Measurements from ENCODE around the gene MAP3K5. TPM values are rescaled to one million over a fixed set of nuclear protein-coding genes. Genes with fewer than 3 reads are reported as not detected.

MAP3K5 gene
- total and polyA plus RNA-seq, 9 of the 15 experiments (the other 6 are each of a cell fraction or from before 2014, with no cell fraction given), result 2.2 to 13.0 (median 9.9) TPM

DNA sequence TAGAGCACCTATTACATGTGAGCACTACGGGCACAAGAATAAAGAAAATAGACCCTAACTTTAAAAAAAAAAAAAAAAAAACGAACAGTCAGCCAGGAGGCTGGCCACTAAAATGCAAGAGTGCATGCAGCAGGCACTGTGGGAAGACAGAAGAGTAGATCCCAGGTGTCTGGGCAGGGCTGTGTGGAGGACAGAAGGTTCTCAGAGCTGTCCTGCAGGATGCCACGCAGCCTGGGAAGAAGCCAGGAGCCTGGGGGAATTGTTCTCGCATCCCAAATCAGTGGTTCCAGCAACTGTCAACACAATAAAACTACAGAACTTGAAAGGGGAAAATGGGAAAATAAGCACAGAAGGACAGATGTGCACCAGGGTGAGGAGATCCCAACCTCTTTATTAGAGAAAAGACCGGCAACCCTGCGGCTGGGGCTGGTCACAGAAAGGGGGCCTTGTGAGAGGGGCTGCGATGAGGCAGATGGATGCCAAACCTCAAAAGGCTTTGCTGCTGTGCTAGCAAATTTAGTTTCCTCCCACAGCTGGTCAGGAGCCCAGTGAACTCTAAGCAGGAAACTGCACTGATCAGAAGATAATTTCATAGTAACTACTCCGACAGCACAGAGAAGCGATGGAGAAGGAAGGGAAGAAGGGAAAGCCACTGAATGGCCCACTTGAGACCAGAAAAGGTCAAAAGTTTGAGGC, 30.9 kb downstream of the MAP3K5 start (continued):
- TF ChIP-seq, protein P1, sequence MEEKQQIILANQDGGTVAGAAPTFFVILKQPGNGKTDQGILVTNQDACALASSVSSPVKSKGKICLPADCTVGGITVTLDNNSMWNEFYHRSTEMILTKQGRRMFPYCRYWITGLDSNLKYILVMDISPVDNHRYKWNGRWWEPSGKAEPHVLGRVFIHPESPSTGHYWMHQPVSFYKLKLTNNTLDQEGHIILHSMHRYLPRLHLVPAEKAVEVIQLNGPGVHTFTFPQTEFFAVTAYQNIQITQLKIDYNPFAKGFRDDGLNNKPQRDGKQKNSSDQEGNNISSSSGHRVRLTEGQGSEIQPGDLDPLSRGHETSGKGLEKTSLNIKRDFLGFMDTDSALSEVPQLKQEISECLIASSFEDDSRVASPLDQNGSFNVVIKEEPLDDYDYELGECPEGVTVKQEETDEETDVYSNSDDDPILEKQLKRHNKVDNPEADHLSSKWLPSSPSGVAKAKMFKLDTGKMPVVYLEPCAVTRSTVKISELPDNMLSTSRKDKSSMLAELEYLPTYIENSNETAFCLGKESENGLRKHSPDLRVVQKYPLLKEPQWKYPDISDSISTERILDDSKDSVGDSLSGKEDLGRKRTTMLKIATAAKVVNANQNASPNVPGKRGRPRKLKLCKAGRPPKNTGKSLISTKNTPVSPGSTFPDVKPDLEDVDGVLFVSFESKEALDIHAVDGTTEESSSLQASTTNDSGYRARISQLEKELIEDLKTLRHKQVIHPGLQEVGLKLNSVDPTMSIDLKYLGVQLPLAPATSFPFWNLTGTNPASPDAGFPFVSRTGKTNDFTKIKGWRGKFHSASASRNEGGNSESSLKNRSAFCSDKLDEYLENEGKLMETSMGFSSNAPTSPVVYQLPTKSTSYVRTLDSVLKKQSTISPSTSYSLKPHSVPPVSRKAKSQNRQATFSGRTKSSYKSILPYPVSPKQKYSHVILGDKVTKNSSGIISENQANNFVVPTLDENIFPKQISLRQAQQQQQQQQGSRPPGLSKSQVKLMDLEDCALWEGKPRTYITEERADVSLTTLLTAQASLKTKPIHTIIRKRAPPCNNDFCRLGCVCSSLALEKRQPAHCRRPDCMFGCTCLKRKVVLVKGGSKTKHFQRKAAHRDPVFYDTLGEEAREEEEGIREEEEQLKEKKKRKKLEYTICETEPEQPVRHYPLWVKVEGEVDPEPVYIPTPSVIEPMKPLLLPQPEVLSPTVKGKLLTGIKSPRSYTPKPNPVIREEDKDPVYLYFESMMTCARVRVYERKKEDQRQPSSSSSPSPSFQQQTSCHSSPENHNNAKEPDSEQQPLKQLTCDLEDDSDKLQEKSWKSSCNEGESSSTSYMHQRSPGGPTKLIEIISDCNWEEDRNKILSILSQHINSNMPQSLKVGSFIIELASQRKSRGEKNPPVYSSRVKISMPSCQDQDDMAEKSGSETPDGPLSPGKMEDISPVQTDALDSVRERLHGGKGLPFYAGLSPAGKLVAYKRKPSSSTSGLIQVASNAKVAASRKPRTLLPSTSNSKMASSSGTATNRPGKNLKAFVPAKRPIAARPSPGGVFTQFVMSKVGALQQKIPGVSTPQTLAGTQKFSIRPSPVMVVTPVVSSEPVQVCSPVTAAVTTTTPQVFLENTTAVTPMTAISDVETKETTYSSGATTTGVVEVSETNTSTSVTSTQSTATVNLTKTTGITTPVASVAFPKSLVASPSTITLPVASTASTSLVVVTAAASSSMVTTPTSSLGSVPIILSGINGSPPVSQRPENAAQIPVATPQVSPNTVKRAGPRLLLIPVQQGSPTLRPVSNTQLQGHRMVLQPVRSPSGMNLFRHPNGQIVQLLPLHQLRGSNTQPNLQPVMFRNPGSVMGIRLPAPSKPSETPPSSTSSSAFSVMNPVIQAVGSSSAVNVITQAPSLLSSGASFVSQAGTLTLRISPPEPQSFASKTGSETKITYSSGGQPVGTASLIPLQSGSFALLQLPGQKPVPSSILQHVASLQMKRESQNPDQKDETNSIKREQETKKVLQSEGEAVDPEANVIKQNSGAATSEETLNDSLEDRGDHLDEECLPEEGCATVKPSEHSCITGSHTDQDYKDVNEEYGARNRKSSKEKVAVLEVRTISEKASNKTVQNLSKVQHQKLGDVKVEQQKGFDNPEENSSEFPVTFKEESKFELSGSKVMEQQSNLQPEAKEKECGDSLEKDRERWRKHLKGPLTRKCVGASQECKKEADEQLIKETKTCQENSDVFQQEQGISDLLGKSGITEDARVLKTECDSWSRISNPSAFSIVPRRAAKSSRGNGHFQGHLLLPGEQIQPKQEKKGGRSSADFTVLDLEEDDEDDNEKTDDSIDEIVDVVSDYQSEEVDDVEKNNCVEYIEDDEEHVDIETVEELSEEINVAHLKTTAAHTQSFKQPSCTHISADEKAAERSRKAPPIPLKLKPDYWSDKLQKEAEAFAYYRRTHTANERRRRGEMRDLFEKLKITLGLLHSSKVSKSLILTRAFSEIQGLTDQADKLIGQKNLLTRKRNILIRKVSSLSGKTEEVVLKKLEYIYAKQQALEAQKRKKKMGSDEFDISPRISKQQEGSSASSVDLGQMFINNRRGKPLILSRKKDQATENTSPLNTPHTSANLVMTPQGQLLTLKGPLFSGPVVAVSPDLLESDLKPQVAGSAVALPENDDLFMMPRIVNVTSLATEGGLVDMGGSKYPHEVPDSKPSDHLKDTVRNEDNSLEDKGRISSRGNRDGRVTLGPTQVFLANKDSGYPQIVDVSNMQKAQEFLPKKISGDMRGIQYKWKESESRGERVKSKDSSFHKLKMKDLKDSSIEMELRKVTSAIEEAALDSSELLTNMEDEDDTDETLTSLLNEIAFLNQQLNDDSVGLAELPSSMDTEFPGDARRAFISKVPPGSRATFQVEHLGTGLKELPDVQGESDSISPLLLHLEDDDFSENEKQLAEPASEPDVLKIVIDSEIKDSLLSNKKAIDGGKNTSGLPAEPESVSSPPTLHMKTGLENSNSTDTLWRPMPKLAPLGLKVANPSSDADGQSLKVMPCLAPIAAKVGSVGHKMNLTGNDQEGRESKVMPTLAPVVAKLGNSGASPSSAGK (IDR thresholded peaks at IDR 0.05), result no peak
- TF ChIP-seq ZBTB8A (IDR thresholded peaks at IDR 0.05; ENCODE audit: partially characterized antibody) (no peak), RAD21 (CRISPR knock-in tag; conservative IDR thresholded peaks at IDR 0.05 in 1 of 2, IDR thresholded peaks at IDR 0.05 in 1 of 2) (peak in 1 of 2 experiments; percentile 28; a peak in 1 of 4 replicates), HLTF (IDR thresholded peaks at IDR 0.05) (no peak), ZNF507 (tag; conservative IDR thresholded peaks at IDR 0.05) (no peak), ZFP36 (IDR thresholded peaks at IDR 0.05; ENCODE audit: low read depth, low read length, partially characterized antibody) (peak; percentile 67), HCFC1 (IDR thresholded peaks at IDR 0.05; ENCODE audit: low read depth, low read length) (no peak), NFE2L1 (tag; IDR thresholded peaks at IDR 0.05; ENCODE audit: borderline replicate concordance, low read depth) (no peak)
- TF ChIP-seq, protein P2, sequence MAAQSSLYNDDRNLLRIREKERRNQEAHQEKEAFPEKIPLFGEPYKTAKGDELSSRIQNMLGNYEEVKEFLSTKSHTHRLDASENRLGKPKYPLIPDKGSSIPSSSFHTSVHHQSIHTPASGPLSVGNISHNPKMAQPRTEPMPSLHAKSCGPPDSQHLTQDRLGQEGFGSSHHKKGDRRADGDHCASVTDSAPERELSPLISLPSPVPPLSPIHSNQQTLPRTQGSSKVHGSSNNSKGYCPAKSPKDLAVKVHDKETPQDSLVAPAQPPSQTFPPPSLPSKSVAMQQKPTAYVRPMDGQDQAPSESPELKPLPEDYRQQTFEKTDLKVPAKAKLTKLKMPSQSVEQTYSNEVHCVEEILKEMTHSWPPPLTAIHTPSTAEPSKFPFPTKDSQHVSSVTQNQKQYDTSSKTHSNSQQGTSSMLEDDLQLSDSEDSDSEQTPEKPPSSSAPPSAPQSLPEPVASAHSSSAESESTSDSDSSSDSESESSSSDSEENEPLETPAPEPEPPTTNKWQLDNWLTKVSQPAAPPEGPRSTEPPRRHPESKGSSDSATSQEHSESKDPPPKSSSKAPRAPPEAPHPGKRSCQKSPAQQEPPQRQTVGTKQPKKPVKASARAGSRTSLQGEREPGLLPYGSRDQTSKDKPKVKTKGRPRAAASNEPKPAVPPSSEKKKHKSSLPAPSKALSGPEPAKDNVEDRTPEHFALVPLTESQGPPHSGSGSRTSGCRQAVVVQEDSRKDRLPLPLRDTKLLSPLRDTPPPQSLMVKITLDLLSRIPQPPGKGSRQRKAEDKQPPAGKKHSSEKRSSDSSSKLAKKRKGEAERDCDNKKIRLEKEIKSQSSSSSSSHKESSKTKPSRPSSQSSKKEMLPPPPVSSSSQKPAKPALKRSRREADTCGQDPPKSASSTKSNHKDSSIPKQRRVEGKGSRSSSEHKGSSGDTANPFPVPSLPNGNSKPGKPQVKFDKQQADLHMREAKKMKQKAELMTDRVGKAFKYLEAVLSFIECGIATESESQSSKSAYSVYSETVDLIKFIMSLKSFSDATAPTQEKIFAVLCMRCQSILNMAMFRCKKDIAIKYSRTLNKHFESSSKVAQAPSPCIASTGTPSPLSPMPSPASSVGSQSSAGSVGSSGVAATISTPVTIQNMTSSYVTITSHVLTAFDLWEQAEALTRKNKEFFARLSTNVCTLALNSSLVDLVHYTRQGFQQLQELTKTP (IDR thresholded peaks at IDR 0.05; ENCODE audit: low read depth in 1 of 2, partially characterized antibody in 2 of 2), result no peak
- TF ChIP-seq, protein P3, sequence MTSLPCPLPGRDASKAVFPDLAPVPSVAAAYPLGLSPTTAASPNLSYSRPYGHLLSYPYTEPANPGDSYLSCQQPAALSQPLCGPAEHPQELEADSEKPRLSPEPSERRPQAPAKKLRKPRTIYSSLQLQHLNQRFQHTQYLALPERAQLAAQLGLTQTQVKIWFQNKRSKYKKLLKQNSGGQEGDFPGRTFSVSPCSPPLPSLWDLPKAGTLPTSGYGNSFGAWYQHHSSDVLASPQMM (CRISPR knock-in tag; IDR thresholded peaks at IDR 0.05), result no peak
